GM12878 (cell line): Measurements from ENCODE around the gene INPP5D.

Experiments
- ATF7 ChIP-seq: fragments of 450-650 bp; IDR thresholded peaks from 2 replicates; pipeline ENCODE4 v1.6.1; 2016; ENCODE audit warnings: low read depth, mild to moderate bottlenecking
- CBX5 ChIP-seq: sonication (generic); IDR thresholded peaks from 2 replicates; pipeline ENCODE4 v1.6.1; 2016; ENCODE audit warnings: low read depth, moderate library complexity, mild to moderate bottlenecking, inconsistent platforms
- CREB1 ChIP-seq: IDR thresholded peaks from 2 replicates; pipeline ENCODE4 v1.6.1; 2012; ENCODE audit warnings: low read depth, mild to moderate bottlenecking, inconsistent platforms
- CREM ChIP-seq: IDR thresholded peaks from 2 replicates; pipeline ENCODE4 v1.6.1; 2014; ENCODE audit warnings: antibody characterized with exemption, low read depth
- CTCF ChIP-seq, 3 experiments: IDR thresholded peaks in 2 of 3; conservative IDR thresholded peaks in 1 of 3; 2 replicates each; pipeline ENCODE4 v1.5.1; 2011; ENCODE audit warnings: low read depth in 3 of 3, low read length in 3 of 3, mild to moderate bottlenecking in 3 of 3, control low read depth in 2 of 3, moderate library complexity in 2 of 3, inconsistent platforms in 1 of 3, mixed read lengths in 1 of 3; ENCODE audit not compliant: control insufficient read depth in 2 of 3, insufficient read depth in 1 of 3; ENCODE audit errors: extremely low read depth in 1 of 3
- EZH2 ChIP-seq: IDR thresholded peaks from 2 replicates; pipeline ENCODE4 v1.6.1; 2012; ENCODE audit warnings: low read depth, mild to moderate bottlenecking, control low read depth, inconsistent platforms, low read length, borderline replicate concordance; ENCODE audit not compliant: control insufficient read depth
- GABPA ChIP-seq: IDR thresholded peaks from 2 replicates; pipeline ENCODE4 v1.6.1; 2014; ENCODE audit warnings: antibody characterized with exemption, low read depth, mild to moderate bottlenecking, inconsistent platforms
- NFIC ChIP-seq: IDR thresholded peaks from 2 replicates; pipeline ENCODE4 v1.6.1; 2012; ENCODE audit warnings: low read depth, mild to moderate bottlenecking, inconsistent platforms, low read length, moderate library complexity
- POLR2A ChIP-seq: IDR thresholded peaks from 2 replicates; pipeline ENCODE4 v1.6.1; 2011; ENCODE audit warnings: low read depth, mild to moderate bottlenecking, low read length
- POLR2AphosphoS5 ChIP-seq: IDR thresholded peaks from 2 replicates; pipeline ENCODE4 v1.6.1; 2011; ENCODE audit warnings: mild to moderate bottlenecking, low read length, inconsistent platforms
- SPI1 ChIP-seq: IDR thresholded peaks from 2 replicates; pipeline ENCODE4 v1.6.1; 2011; ENCODE audit warnings: low read depth, mild to moderate bottlenecking, low read length, moderate library complexity, borderline replicate concordance; ENCODE audit not compliant: insufficient read depth
- SRF ChIP-seq, 2 experiments: IDR thresholded peaks; 2 replicates each; pipeline ENCODE4 v1.6.1; 2011; ENCODE audit warnings: low read depth in 2 of 2, low read length in 2 of 2, mild to moderate bottlenecking in 1 of 2, moderate library complexity in 1 of 2
- ZBTB4 ChIP-seq: fragments of 450-650 bp; formaldehyde crosslinking; IDR thresholded peaks from 2 replicates; pipeline ENCODE4 v1.4.0; 2022; ENCODE audit warnings: mild to moderate bottlenecking, moderate library complexity

- TF ChIP-seq ATF7 (no peak), SPI1 (no peak), SRF (IDR thresholded peaks at IDR 0.05; ENCODE audit: low read depth in 2 of 2, low read length in 2 of 2) (no peak), CTCF (IDR thresholded peaks at IDR 0.05 in 2 of 3, conservative IDR thresholded peaks at IDR 0.05 in 1 of 3; ENCODE audit: control insufficient read depth in 2 of 3, extremely low read depth in 1 of 3, insufficient read depth in 1 of 3, low read depth in 3 of 3, low read length in 3 of 3) (no peak), CREB1 (no peak), POLR2A (no peak), CBX5 (no peak), CREM (no peak), GABPA (no peak), POLR2AphosphoS5 (no peak), EZH2 (no peak), NFIC (no peak), ZBTB4 (CRISPR knock-in tag) (no peak)
These were observed 103.5 kb downstream of the INPP5D start for GRCh38 chr2:233163486-233164103.
